Activated naive CD4-positive, alpha-beta T cell treated with anti-CD3 and anti-CD28 coated beads, Interleukin-2, amount 50 U/mL, for 72 hours (primary cell): ENCODE data around the gene KREMEN2. TPM values are rescaled to one million over a fixed set of nuclear protein-coding genes. Genes with fewer than 3 reads are reported as not detected.

ENCODE experiments used
- ATAC-seq, 2 donors: fragments of 150-1000 bp; cut with Tn5 transposase; 2 replicates each; pipeline ENCODE4 v1.10.0; 2021; ENCODE audit warnings: mild to moderate bottlenecking in 2 of 2, moderate library complexity in 2 of 2
- DNase-seq, 2 donors: peaks; one replicate each; pipeline ENCODE4 v3.0.0; 2021 to 2022; ENCODE audit warnings: low spot score in 2 of 2
- H3K27ac Mint-ChIP-seq, 2 donors: one replicate each; pipeline ENCODE4 v1.8.0; 2022; ENCODE audit warnings: mild to moderate bottlenecking in 2 of 2, mixed read lengths in 2 of 2
- H3K36me3 Mint-ChIP-seq, 2 donors: one replicate each; pipeline ENCODE4 v1.8.0; 2022; ENCODE audit warnings: mixed read lengths in 2 of 2
- H3K9me3 Mint-ChIP-seq, 2 donors: one replicate each; pipeline ENCODE4 v1.8.0; 2022; ENCODE audit warnings: mixed read lengths in 2 of 2
- total RNA-seq, 2 donors: library from RNA; stranded (reverse); gene quantifications; one replicate each; pipeline ENCODE4 v1.2.3, GENCODE V29; 2022

Gene KREMEN2
- total RNA-seq, 2 donors from 2014 or later = not detected

GRCh38 chr16:2955779-2956578 is 8.1 kb upstream of the KREMEN2 start:
- DNase-seq (no peak), ATAC-seq (peak; percentile 25 to 39)
- H3K36me3 Mint-ChIP-seq = no peaks in the 10 kb centered on the region
- no peaks in the 10 kb centered on the region for H3K9me3 Mint-ChIP-seq
- H3K27ac Mint-ChIP-seq = no peak overlapping the region

- Mint-ChIP-seq H3K9me3 (no peaks in the 10 kb centered on the region), H3K27ac (no peak overlapping the region), H3K36me3 (no peaks in the 10 kb centered on the region)
- ATAC-seq (no peak), DNase-seq (no peak)
These were observed 7.5 kb upstream of the KREMEN2 start for GRCh38 chr16:2956579-2956956.

GRCh38 chr16:2959206-2959605 is 4.9 kb upstream of the KREMEN2 start:
- DNase-seq (no peak), ATAC-seq (no peak)
- Mint-ChIP-seq H3K27ac (no peak overlapping the region), H3K36me3 (no peaks in the 10 kb centered on the region), H3K9me3 (no peaks in the 10 kb centered on the region)

- no peaks in the 10 kb centered on the region for H3K9me3 Mint-ChIP-seq
- no peaks in the 10 kb centered on the region for H3K36me3 Mint-ChIP-seq
- ATAC-seq = no peak
- no peak for DNase-seq
- H3K27ac Mint-ChIP-seq = no peak overlapping the region
These were observed 3.7 kb upstream of the KREMEN2 start for GRCh38 chr16:2960183-2961010.

GRCh38 chr16:2962334-2963073 is 1.6 kb upstream of the KREMEN2 start:
- H3K36me3 Mint-ChIP-seq = no peaks in the 10 kb centered on the region
- H3K9me3 Mint-ChIP-seq = no peaks in the 10 kb centered on the region
- DNase-seq = no peak
- H3K27ac Mint-ChIP-seq = no peak overlapping the region
- no peak for ATAC-seq

GRCh38 chr16:2963074-2963722 is 877 bp upstream of the KREMEN2 start:
- no peak overlapping the region for H3K27ac Mint-ChIP-seq
- no peak for DNase-seq
- no peak for ATAC-seq
- H3K9me3 Mint-ChIP-seq = no peaks in the 10 kb centered on the region
- peaks cover 0 to 4% of the 10 kb centered on the region in 2 donors for H3K36me3 Mint-ChIP-seq

GRCh38 chr16:2964475-2965336 is 631 bp downstream of the KREMEN2 start:
- Mint-ChIP-seq H3K9me3 (no peaks in the 10 kb centered on the region), H3K27ac (no peak overlapping the region), H3K36me3 (peaks cover 0 to 8% of the 10 kb centered on the region in 2 donors)
- ATAC-seq (peak in 1 of 2 donors; percentile 40), DNase-seq (peak; percentile 64 to 70)

GRCh38 chr16:2966043-2966807 is 2.1 kb downstream of the KREMEN2 start:
- Mint-ChIP-seq H3K27ac (no peak overlapping the region), H3K9me3 (no peaks in the 10 kb centered on the region)
- DNase-seq = no peak

GRCh38 chr16:2966808-2967191 is 2.7 kb downstream of the KREMEN2 start:
- ATAC-seq = no peak
- H3K27ac Mint-ChIP-seq = no peak overlapping the region
- no peaks in the 10 kb centered on the region for H3K9me3 Mint-ChIP-seq
- no peak for DNase-seq
- H3K36me3 Mint-ChIP-seq = peaks cover 0 to 16% of the 10 kb centered on the region in 2 donors

More at GRCh38 chr16:2966043-2966807, 2.1 kb downstream of the KREMEN2 start:
- ATAC-seq = no peak
- H3K36me3 Mint-ChIP-seq = peaks cover 0 to 16% of the 10 kb centered on the region in 2 donors

GRCh38 chr16:2967211-2967631 is 3.1 kb downstream of the KREMEN2 start:
- DNase-seq = no peak
- no peak for ATAC-seq
- peaks cover 0 to 19% of the 10 kb centered on the region in 2 donors for H3K36me3 Mint-ChIP-seq
- H3K9me3 Mint-ChIP-seq = no peaks in the 10 kb centered on the region
- no peak overlapping the region for H3K27ac Mint-ChIP-seq

GRCh38 chr16:2967721-2968161 is 3.7 kb downstream of the KREMEN2 start:
- Mint-ChIP-seq H3K9me3 (no peaks in the 10 kb centered on the region), H3K36me3 (peaks cover 0 to 24% of the 10 kb centered on the region in 2 donors), H3K27ac (no peak overlapping the region)
- no peak for ATAC-seq
- no peak for DNase-seq

- Mint-ChIP-seq H3K36me3 (peaks cover 0 to 24% of the 10 kb centered on the region in 2 donors), H3K9me3 (no peaks in the 10 kb centered on the region), H3K27ac (peak overlapping the region in 1 of 2 donors; percentile 59)
- no peak for DNase-seq
- ATAC-seq = no peak
These were observed 4.3 kb downstream of the KREMEN2 start for GRCh38 chr16:2968368-2968737.

GRCh38 chr16:2968738-2969544 is 4.9 kb downstream of the KREMEN2 start, which contains the start of gene PAQR4:
Gene PAQR4, plus strand, starts transcription at chr16:2969348. Its CDS starts 327 bp downstream, at chr16:2969675.
- H3K9me3 Mint-ChIP-seq = no peaks in the 10 kb centered on the region
- H3K36me3 Mint-ChIP-seq = peaks cover 0 to 24% of the 10 kb centered on the region in 2 donors
- peak; percentile 81 for ATAC-seq
- H3K27ac Mint-ChIP-seq = peak within 1 kb of the TSS in 1 of 2 donors; percentile 65
- DNase-seq = peak; percentile 93 to 94
